Measurements from ENCODE around the gene ST6GAL2.

- no peak for TF ChIP-seq CTCF (IDR thresholded peaks at IDR 0.05; ENCODE audit: low read depth, low read length, missing input control)
- no peak for TF ChIP-seq EGR1 (IDR thresholded peaks at IDR 0.05; ENCODE audit: low read depth in 2 of 2)
- TF ChIP-seq MAX (IDR thresholded peaks at IDR 0.05) = no peak
- TF ChIP-seq ZBTB33 (IDR thresholded peaks at IDR 0.05) = no peak
- no peak for TF ChIP-seq REST (IDR thresholded peaks at IDR 0.05)
- TF ChIP-seq RAD21 (IDR thresholded peaks at IDR 0.05) = no peak
- no peak for TF ChIP-seq NR2F2 (IDR thresholded peaks at IDR 0.05)
- TF ChIP-seq HNF4G (IDR thresholded peaks at IDR 0.05) = no peak
- TF ChIP-seq TAF1 (conservative IDR thresholded peaks at IDR 0.05) = no peak
- no peak for TF ChIP-seq JUND (IDR thresholded peaks at IDR 0.05)
- no peak for TF ChIP-seq SP1 (IDR thresholded peaks at IDR 0.05)
- TF ChIP-seq ATF3 (IDR thresholded peaks at IDR 0.05) = no peak
- no peak for TF ChIP-seq YY1 (IDR thresholded peaks at IDR 0.05)
Observed at GRCh38 chr2:106899786-106900530, 14.0 kb upstream of the ST6GAL2 start.

All from liver (tissue), 3 donors.